Glomerular visceral epithelial cell (primary cell): ENCODE data around the gene HOXB3.

Experiments used
- DNase-seq: peaks from one replicate; pipeline ENCODE4 v3.0.0-alpha.2; 2016; ENCODE audit errors: extremely low spot score

The HOXB3 gene

DNA sequence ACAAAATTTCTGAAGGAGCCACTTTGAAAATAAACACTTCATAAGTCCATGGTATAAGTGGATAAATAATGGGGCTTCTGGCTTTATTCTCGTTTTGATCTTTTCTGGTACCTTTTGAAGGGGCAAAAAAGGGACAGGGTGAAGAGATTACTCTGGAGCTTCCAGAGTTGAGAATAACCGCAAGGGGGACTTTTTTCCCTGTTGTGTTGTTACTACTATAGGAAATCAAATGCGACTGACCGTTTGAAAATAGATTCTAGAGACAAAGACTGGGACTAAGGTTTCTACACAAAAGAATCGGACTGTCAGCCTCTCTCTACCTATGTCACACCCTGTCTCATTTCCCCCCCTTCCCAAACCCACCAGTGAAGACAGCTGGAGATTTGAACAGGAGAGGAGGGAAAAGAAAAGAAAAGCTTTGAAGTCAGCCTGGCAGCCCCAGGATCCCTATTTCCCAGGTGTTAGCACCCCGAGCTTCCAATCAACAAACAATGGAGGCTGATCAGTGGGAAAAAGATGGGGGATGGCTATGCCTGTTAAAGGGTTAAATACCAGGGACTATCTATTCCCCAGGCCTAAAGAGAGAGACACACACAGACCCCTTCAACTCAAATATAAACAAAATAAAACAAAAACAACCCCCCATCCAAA, 20.2 kb downstream of the HOXB3 start:
- DNase-seq = no peak

GRCh38 chr17:48569240-48569582, 20.8 kb downstream of the HOXB3 start:
- no peak for DNase-seq

DNA sequence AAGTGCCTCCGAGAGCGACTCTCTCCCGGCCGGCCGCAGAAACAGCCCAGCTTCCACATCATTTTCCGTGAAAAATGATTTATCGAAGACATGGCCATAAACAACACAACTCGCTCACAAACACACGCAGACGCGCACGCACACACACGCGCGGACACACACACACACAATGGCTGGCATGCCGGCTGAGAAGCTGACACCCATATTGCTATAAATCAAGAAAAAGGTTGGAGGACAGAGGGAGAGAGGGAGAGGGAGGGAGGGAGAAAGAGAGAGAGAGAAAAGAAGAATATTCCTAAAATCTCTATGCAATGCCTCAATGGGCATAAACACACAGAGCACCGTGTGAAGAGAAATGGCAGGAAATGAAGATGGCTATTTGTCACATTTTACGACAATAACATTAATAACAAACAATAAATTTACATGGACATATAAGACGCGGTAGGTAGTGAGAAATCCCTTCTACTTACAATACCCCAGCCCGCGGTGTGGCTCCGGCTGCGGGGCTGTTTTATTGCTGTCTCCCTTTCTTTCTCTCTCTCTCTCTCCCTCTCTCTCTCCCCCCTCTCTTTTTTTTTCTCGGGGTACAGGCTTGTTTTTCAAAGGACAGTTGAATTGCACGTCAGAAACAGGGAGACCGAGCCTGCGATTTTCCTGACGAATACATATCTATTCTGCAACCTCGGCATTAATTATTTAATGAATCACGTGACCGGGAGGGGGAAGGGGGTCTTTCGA, 21.4 kb downstream of the HOXB3 start:
- DNase-seq = no peak

GRCh38 chr17:48567646-48568354, 22.2 kb downstream of the HOXB3 start:
- DNase-seq = no peak

GRCh38 chr17:48567209-48567608, 22.8 kb downstream of the HOXB3 start:
- DNase-seq = no peak

- no peak for DNase-seq
Measured at GRCh38 chr17:48566717-48567116, 23.3 kb downstream of the HOXB3 start.

DNA sequence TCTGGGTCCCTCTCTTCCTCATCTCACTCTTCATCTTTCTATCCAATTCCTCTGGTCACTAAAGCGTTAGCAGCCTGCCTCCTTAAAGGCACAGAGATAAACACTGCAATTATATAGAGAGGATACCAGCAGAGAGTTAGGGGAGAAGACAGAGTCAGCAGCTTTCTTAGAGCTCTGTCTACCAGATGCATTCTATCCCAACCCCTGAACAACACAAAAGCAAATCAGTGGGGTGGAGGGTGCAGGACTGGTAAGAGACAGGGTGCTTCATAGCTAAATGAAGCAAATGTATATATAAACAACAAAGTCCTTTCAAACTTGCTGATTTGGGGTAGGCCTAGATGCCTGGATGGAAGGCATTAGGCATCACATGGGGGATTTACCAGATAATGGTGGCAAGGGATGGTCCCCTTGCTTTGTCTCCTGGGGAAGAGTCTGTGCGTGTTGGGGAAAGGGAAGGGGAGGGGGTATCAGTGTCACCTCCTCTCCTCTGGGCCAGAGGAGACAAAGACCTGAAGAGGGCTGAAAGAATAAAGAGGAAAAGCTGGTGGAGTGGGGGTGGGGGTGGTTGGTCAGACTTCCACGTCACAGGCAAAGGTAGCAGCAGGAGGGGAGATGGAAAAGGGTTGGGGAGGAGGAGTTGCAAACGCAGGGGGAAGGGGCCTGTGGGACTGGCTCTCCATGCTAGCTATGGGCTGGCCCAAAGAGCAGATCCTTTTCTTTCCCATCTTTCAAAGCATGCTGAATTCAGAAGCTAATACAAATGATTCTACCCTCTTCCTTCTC, 23.9 kb downstream of the HOXB3 start:
- DNase-seq = no peak

DNA sequence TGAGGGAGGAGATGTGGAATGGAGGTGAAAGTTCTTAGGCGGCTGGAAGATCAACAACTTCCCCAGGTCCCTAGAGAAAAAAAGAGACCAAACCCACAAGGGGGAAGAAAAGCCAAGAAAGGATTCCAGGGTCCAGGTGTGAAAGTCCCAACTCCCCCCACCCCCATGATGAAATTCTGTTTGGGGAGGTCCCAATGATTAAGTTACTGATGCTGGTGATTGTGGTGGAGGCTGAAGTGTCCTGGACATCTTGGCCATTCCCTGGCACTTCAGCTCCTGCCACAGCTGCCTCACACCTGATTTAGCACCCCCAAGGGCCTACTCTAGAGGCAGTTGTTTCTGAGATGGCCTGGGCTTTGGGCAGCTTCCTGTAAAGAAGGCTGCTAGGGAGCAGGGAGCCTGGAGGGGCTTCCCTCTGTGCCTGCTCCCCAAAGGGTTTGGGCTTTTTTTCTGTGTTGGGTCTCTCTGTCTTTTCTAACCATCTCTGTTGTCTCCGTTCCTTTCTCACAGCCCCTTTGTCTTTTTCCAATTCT, 25.0 kb downstream of the HOXB3 start:
- no peak for DNase-seq

DNA sequence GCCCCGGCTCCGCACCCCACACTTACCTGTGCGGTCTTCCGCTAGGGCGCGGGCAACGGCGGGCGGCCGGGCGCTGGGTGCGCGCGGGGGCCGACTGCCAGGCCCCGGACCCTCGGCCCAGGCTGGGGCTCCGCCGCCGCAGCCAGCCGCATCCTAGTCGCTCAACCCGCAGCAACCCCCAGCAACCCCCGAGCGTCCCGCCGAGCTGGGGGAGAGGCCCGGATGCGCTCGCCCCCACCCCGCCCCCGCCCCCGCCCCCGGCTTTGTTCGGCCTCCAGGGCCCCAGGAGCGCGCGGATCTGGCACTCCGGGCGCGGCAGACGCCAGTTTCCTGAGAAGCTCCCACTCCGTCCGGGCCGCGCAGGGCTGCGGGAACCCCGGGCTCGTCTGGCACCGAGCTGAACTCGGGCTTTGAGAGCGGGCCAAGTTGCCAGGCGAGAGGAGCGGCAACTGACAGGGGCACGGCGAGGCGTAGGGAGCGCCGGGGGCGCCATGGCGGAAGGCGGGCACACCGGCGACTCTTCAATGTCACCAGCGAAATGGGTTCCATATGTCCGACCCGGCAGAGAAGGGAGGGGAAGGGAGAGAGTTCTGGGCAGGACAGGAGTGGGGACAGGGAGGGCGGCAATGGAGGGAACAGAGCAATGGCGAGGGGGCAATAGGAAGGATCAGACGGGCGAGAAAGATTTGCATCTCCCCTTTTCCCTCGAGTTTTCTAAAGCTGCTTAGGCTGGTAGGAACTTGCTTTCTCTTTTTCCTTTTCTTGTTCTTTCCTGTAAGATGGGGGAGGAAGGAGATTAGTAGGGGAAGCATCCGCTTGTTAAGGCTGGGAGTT, 25.6 kb downstream of the HOXB3 start:
- no peak for DNase-seq

DNA sequence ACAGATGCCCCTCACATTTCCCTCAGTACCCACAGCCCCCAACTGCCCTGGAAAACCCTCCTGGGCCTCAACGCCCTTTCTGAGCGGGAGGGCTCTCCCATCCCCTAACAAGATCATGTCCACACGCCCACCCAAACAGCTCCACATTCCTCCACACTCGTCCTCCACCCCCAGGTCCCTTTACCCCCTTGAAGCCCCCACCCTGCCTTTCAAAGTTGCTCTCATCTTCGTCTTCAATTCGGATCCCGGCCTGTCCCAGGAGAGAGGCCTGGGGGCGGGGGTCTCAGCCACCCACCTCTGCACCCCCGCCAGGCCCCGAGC, 26.2 kb downstream of the HOXB3 start:
- no peak for DNase-seq

DNA sequence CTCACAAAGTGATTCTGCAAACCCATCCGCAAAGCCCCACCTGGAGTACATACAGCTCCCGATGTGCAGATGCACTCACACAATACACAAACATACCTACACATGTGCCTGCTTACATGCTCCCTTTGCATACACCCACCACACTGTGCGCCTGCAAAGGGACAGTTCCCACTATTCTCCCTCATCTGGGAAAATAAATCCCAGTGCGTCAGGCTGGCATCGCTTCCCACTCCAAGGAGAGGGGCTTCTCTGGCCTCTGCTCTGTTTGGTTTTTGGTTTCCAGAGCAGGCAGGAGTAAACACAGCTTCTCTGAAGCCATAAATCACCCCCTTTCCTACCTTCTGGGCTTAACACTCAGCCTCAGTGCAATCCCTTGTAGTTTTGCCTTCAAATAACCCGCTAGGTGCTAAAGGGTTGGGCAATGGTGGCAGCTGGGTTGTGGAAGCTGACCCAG, 26.6 kb downstream of the HOXB3 start:
- no peak for DNase-seq

GRCh38 chr17:48562934-48563333, 27.1 kb downstream of the HOXB3 start:
- DNase-seq = no peak

GRCh38 chr17:48561884-48562810, 27.9 kb downstream of the HOXB3 start:
- no peak for DNase-seq

DNA sequence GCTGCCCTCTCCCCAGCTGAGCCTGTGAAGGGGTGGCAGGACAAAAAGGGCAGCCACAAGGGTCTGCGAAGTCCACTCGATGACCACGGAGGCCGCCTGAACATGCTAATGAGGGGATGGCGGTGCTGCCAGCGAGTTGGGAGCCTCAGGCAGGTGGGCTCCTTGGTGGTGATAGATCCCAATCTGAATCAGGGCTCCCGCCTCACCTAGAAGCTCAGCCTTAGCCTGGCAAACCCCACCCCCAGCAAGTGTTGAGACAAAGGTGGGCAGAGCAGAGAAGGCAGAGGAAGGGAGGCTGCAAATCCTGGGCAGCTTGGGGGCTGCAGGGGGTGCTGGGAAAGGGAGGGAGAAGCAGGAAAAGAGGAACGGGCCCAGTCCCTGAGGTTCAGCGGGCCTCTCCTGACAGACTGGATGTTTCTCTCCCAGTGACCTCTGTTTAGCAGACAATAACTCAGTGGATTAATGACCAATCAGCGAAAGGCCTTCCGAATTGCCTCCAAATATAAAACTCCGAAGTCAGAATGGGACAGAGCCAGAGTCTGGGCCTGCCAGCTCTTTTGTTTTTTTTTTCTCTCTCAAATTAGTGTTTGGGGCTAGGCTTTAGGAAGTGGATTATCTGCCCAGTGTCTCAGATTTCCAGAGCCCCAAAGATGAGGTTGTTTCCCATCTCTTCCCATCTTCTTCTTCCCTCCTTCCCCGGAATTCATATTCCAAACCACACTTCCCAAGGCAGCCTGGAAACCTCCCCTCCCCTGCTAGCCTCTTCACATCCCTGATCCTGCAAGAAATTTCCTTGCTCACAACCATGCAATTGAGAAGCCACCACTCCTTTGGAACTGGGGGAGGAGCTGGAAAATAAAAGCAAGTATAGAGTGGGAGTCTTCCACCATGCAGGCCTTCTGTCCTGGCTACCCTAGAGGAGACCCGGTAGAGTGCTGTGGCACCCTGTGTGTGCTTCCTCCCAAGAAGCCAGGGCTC, 29.9 kb downstream of the HOXB3 start:
- DNase-seq = no peak

GRCh38 chr17:48559122-48559839, 30.8 kb downstream of the HOXB3 start:
- no peak for DNase-seq

GRCh38 chr17:48558831-48559121, 31.3 kb downstream of the HOXB3 start:
- DNase-seq = no peak

GRCh38 chr17:48558057-48558830, 31.8 kb downstream of the HOXB3 start:
- DNase-seq = no peak
